K562 (cell line): ENCODE measurements around the gene OTULIN. TPM values are rescaled to one million over a fixed set of nuclear protein-coding genes. Genes with fewer than 3 reads are reported as not detected.

ENCODE experiments used
- CUX1 ChIP-seq: fragments of 200-800 bp; sonication (Bioruptor generic); IDR thresholded peaks from 2 replicates; pipeline ENCODE4 v1.6.1; 2016; ENCODE audit warnings: missing genetic modification characterization, missing compliant biosample characterization
- FOXA1 ChIP-seq: fragments of 450-650 bp; IDR thresholded peaks from 2 replicates; pipeline ENCODE4 v1.6.1; 2016; ENCODE audit warnings: mild to moderate bottlenecking, borderline replicate concordance
- HMG20B ChIP-seq: fragments of 250-450 bp; sonication (Bioruptor Pico); IDR thresholded peaks from 2 replicates; pipeline ENCODE4 v1.5.0; 2021; ENCODE audit warnings: mild to moderate bottlenecking
- MNT ChIP-seq, 2 experiments: fragments of 450-650 bp; conservative IDR thresholded peaks; 2 replicates each; pipeline ENCODE4 v1.6.1; 2017; ENCODE audit warnings: mild to moderate bottlenecking in 2 of 2, moderate library complexity in 2 of 2
- polyA plus RNA-seq, 8 experiments: library from polyadenylated mRNA; depleted of rRNA in 4 of 8; stranded (reverse) in 5 of 8; unstranded in 3 of 8; fragments of >200 nt; fragmentation: Nextera tagmentation in 2 of 8; fragmentation: Illumina TruSeq in 1 of 8; extraction: Ambion mirVana in 2 of 8; extraction: Trizol in 1 of 8; gene quantifications; 2 replicates each; pipeline versions ENCODE4 v1.2.1 to v1.2.3, GENCODE V29; 2011 to 2014; ENCODE audit warnings: inconsistent platforms in 1 of 8, missing spikeins in 1 of 8
- total RNA-seq, 7 experiments: library from RNA; depleted of rRNA in 6 of 7; stranded (reverse); fragments of >200 nt in 6 of 7; fragmentation: Illumina TruSeq in 2 of 7; extraction: Trizol in 2 of 7; gene quantifications; 2 replicates each; pipeline versions ENCODE4 v1.2.1 to v1.2.3, GENCODE V29; 2011 to 2021; ENCODE audit warnings: low replicate concordance in 1 of 7

OTULIN gene
- total and polyA plus RNA-seq, 9 of the 15 experiments (the other 6 are each of a cell fraction or from before 2014, with no cell fraction given), result 3.3 to 33.6 (median 20.1) TPM

- TF ChIP-seq CUX1 (no peak), MNT (conservative IDR thresholded peaks at IDR 0.05) (no peak), FOXA1 (no peak), HMG20B (CRISPR knock-in tag) (no peak)
These were observed 22.6 kb downstream of the OTULIN start (continued) for GRCh38 chr5:14687023-14687665.
